Measurements from ENCODE around the gene PCBP1.
"Not testable (repeated sequence)": the region's sequence is repeated elsewhere in the genome, so short reads cannot be mapped to it uniquely, and the experiment has no call there.

Gene PCBP1

GRCh38 chr2:70094978-70095719 lies 7.9 kb downstream of the PCBP1 start:
- TF ChIP-seq CTCF (IDR thresholded peaks at IDR 0.05; ENCODE audit: borderline replicate concordance, control extremely low read depth, extremely low read depth, insufficient read depth, missing control alignments), result no peak
- in situ Hi-C loops (cut with MboI; ENCODE audit: low sequenced_read_pairs, unreplicated experiment), result loop anchor here (5.0 kb wide), 1 partner anchor 42 kb away; no protein-coding TSS in a partner anchor
- DNase-seq (ENCODE audit: low spot score), result peak; percentile 61

GRCh38 chr2:70095720-70096670 lies 8.7 kb downstream of the PCBP1 start:
- TF ChIP-seq CTCF (IDR thresholded peaks at IDR 0.05; ENCODE audit: borderline replicate concordance, control extremely low read depth, extremely low read depth, insufficient read depth, missing control alignments), result no peak

GRCh38 chr2:70098032-70098431 lies 10.8 kb downstream of the PCBP1 start:
- no peak for TF ChIP-seq CTCF (IDR thresholded peaks at IDR 0.05; ENCODE audit: borderline replicate concordance, control extremely low read depth, extremely low read depth, insufficient read depth, missing control alignments)
- DNase-seq (ENCODE audit: low spot score), result no peak
- in situ Hi-C loops (cut with MboI; ENCODE audit: low sequenced_read_pairs, unreplicated experiment), result no loop called here

More at GRCh38 chr2:70095720-70096670, 8.7 kb downstream of the PCBP1 start:
- in situ Hi-C loops (cut with MboI; ENCODE audit: low sequenced_read_pairs, unreplicated experiment), result no loop called here
- no peak for DNase-seq (ENCODE audit: low spot score)

GRCh38 chr2:70099270-70099669 lies 12.0 kb downstream of the PCBP1 start:
- no peak for DNase-seq (ENCODE audit: low spot score)
- in situ Hi-C loops (cut with MboI; ENCODE audit: low sequenced_read_pairs, unreplicated experiment), result no loop called here
- no peak for TF ChIP-seq CTCF (IDR thresholded peaks at IDR 0.05; ENCODE audit: borderline replicate concordance, control extremely low read depth, extremely low read depth, insufficient read depth, missing control alignments)

GRCh38 chr2:70101174-70101573 lies 13.9 kb downstream of the PCBP1 start:
- no peak for DNase-seq (ENCODE audit: low spot score)
- TF ChIP-seq CTCF (IDR thresholded peaks at IDR 0.05; ENCODE audit: borderline replicate concordance, control extremely low read depth, extremely low read depth, insufficient read depth, missing control alignments), result no peak
- in situ Hi-C loops (cut with MboI; ENCODE audit: low sequenced_read_pairs, unreplicated experiment), result no loop called here

- in situ Hi-C loops (cut with MboI; ENCODE audit: low sequenced_read_pairs, unreplicated experiment); DNase-seq (ENCODE audit: low spot score): not testable (repeated sequence)
Observed at GRCh38 chr2:70101686-70102085, 14.4 kb downstream of the PCBP1 start.

- DNase-seq (ENCODE audit: low spot score); in situ Hi-C loops (cut with MboI; ENCODE audit: low sequenced_read_pairs, unreplicated experiment): not testable (repeated sequence)
Observed at GRCh38 chr2:70102323-70102905, 15.1 kb downstream of the PCBP1 start.

All from GM13976 (cell line).